Stimulated activated CD8-positive, alpha-beta memory T cell treated with anti-CD3 and anti-CD28 coated beads, Interleukin-2, amount 100 ng/mL, for 1 hour (primary cell): Measurements from ENCODE around the gene RFXAP.

Source experiments
- DNase-seq, 2 donors: peaks; one replicate each; pipeline ENCODE4 v3.0.0-alpha.2; 2020; ENCODE audit warnings: low read depth in 2 of 2

Gene RFXAP

GRCh38 chr13:36866232-36866631 is 47.2 kb downstream of the RFXAP start:
- DNase-seq = no peak

GRCh38 chr13:36870050-36870692 is 51.1 kb downstream of the RFXAP start:
- DNase-seq = no peak

- no peak for DNase-seq
These were observed 53.6 kb downstream of the RFXAP start for GRCh38 chr13:36872621-36873020.

GRCh38 chr13:36875431-36875830 is 56.4 kb downstream of the RFXAP start:
- DNase-seq = no peak

GRCh38 chr13:36875961-36876360 is 56.9 kb downstream of the RFXAP start:
- DNase-seq = no peak
